Body of pancreas (tissue), 4 donors: Measurements from ENCODE around the gene PIP5K1B. TPM values are rescaled to one million over a fixed set of nuclear protein-coding genes. Genes with fewer than 3 reads are reported as not detected.
A peak's percentile ranks its signal among the peaks of the same experiment; 100 is the strongest.

Experiments
- ATAC-seq: fragments of 150-250 bp; one replicate; pipeline ENCODE4 v1.9.1; 2016
- DNase-seq, 4 donors: peaks; one replicate each; pipeline ENCODE4 v3.0.0-alpha.2; 2019
- H3K27ac ChIP-seq, 4 donors: fragments of 200-600 bp; sonication (generic); 1 replicate in 3 of 4; 2 replicates in 1 of 4; pipeline versions ENCODE4 v1.5.1 to v1.6.1; 2016 to 2019; ENCODE audit warnings: mild to moderate bottlenecking in 1 of 4, mixed read lengths in 1 of 4, moderate library complexity in 1 of 4
- H3K27me3 ChIP-seq, 2 donors: fragments of 200-600 bp; sonication (generic); one replicate each; pipeline ENCODE4 v1.6.0; 2016; ENCODE audit warnings: mild to moderate bottlenecking in 1 of 2
- H3K36me3 ChIP-seq, 2 donors: fragments of 200-600 bp; sonication (generic); replicated peaks in 1 of 2; 2 replicates each; pipeline ENCODE4 v1.5.1; 2016; ENCODE audit warnings: low read depth in 2 of 2; ENCODE audit not compliant: insufficient read depth in 1 of 2
- H3K4me1 ChIP-seq: fragments of 200-600 bp; sonication (generic); one replicate; pipeline ENCODE4 v1.6.0; 2016
- H3K4me3 ChIP-seq, 2 donors: fragments of 200-600 bp; sonication (generic); 1 replicate in 1 of 2; 2 replicates in 1 of 2; pipeline ENCODE4 v1.5.1; 2016 to 2019
- H3K9me3 ChIP-seq, 3 donors: fragments of 200-600 bp; sonication (generic); 1 replicate in 2 of 3; 2 replicates in 1 of 3; pipeline ENCODE4 v1.5.1; 2016
- CTCF ChIP-seq, 7 experiments: fragments of 450-650 bp in 4 of 7; fragments of 200-600 bp in 3 of 7; sonication (generic) in 3 of 7; IDR thresholded peaks; one replicate each; pipeline ENCODE4 v1.5.1; 2016 to 2019; ENCODE audit warnings: antibody characterized with exemption in 7 of 7
- POLR2A ChIP-seq, 3 donors: fragments of 450-650 bp; IDR thresholded peaks; one replicate each; pipeline ENCODE4 v1.6.1; 2016; ENCODE audit warnings: antibody characterized with exemption in 3 of 3, mild to moderate bottlenecking in 2 of 3
- WGBS, 2 donors: methylation state at CpG; one replicate each; pipeline ENCODE4 v1.1.5; 2017; 5-methylcytosine and 5-hydroxymethylcytosine counted together
- intact Hi-C: fragments of 100-400 bp; cut with DNase I; formaldehyde crosslinking; loops from one replicate; pipeline ENCODE4 v1.15.1; 2023
- total RNA-seq, 2 donors: library from RNA; depleted of rRNA; stranded (reverse); fragments of >200 nt; gene quantifications; one replicate each; pipeline ENCODE4 v1.1.0, GENCODE V29; 2016

Gene PIP5K1B
- total RNA-seq, 2 donors from 2014 or later: 3.6 to 7.8 TPM

GRCh38 chr9:68822596-68823165 is 117.6 kb downstream of the PIP5K1B start:
- Histone ChIP-seq H3K9me3 (no peaks in the 10 kb centered on the region), H3K27me3 (no peaks in the 10 kb centered on the region), H3K36me3 (no peaks in the 10 kb centered on the region), H3K27ac (peak overlapping the region; percentile 45 to 69 (median 57)), H3K4me3 (no peak overlapping the region), H3K4me1 (peaks cover 18% of the 10 kb centered on the region)
- 14 to 18% methylated on average over 6 of the region's 6 CpGs for whole genome bisulfite sequencing, 2 donors
- ATAC-seq (peak; percentile 94), DNase-seq (peak; percentile 78 to 86 (median 82))
- intact Hi-C loops: no loop called here
- TF ChIP-seq POLR2A (IDR thresholded peaks at IDR 0.05): no peak
- TF ChIP-seq CTCF (IDR thresholded peaks at IDR 0.05): no peak

- DNase-seq (peak in 1 of 4 donors; percentile 7), ATAC-seq (peak; percentile 34)
- Histone ChIP-seq H3K9me3 (no peaks in the 10 kb centered on the region), H3K27me3 (no peaks in the 10 kb centered on the region), H3K36me3 (no peaks in the 10 kb centered on the region), H3K27ac (no peak overlapping the region), H3K4me3 (no peak overlapping the region), H3K4me1 (peaks cover 18% of the 10 kb centered on the region)
- intact Hi-C loops: no loop called here
- WGBS, 2 donors: 70 to 75% methylated on average over 9 of the region's 9 CpGs
- TF ChIP-seq CTCF (IDR thresholded peaks at IDR 0.05) (no peak), POLR2A (IDR thresholded peaks at IDR 0.05) (no peak)
Measured at GRCh38 chr9:68825762-68826472, 120.9 kb downstream of the PIP5K1B start.

DNA sequence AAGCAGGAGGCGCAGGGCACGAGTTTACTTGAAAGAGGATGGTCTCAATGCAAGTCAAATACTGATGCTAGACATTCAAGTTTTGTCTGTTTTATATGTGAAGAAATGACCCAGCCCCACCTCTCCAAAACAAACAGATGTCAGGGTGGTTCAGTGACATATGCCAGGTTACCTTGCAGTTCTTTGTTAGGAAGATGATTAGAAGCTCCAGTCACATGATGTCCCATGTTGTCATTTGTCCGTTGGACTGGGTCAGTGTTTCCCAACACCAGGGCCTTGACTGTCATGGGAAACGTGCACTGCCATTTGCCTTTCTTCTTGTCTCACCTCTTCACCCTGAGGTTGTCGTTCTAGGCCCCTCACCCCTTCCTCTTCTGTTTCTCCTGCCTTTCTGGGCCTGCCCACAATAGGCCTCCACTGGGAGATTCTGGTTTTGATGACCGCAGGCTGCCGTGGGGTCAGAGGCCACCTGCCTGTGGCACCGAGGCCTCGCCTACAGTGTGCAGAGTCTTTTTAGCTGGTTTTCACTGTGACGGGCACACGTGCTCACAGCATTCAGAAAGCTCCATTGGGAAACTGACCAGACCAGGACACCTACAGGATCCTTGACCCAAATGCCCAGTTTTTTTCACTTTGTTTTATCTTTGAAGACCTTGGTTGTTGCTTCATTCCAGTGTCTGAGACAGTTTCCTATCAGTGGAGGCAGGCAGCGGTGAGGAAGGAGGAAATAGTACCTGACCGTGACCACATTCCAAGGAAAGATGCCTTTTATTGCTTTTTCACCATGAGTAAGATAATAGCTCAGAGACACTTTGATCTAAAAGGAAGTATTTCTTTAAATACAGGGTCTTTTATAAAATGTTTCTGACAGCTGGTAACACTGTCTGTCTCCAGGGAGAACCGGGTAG is 123.1 kb downstream of the PIP5K1B start:
- Histone ChIP-seq H3K27ac (no peak overlapping the region), H3K4me3 (no peak overlapping the region), H3K36me3 (no peaks in the 10 kb centered on the region), H3K4me1 (peaks cover 15% of the 10 kb centered on the region), H3K9me3 (no peaks in the 10 kb centered on the region), H3K27me3 (no peaks in the 10 kb centered on the region)
- 91 to 95% methylated on average over 14 of the region's 14 CpGs for WGBS, 2 donors
- intact Hi-C loops: no loop called here
- no peak for DNase-seq
- no peak for ATAC-seq
- TF ChIP-seq CTCF (IDR thresholded peaks at IDR 0.05) (no peak), POLR2A (IDR thresholded peaks at IDR 0.05) (no peak)

- Histone ChIP-seq H3K9me3 (no peaks in the 10 kb centered on the region), H3K4me3 (no peak overlapping the region), H3K27me3 (no peaks in the 10 kb centered on the region), H3K27ac (no peak overlapping the region), H3K4me1 (peaks cover 14% of the 10 kb centered on the region), H3K36me3 (no peaks in the 10 kb centered on the region)
- intact Hi-C loops: no loop called here
- ATAC-seq (no peak), DNase-seq (no peak)
- no peak for TF ChIP-seq CTCF (IDR thresholded peaks at IDR 0.05)
- no peak for TF ChIP-seq POLR2A (IDR thresholded peaks at IDR 0.05)
Measured at GRCh38 chr9:68832101-68832500, 127.1 kb downstream of the PIP5K1B start.
